GM21423 (cell line): ENCODE results near the gene CSTF3.

ENCODE experiments used
- ATAC-seq: cut with Tn5 transposase; IDR thresholded peaks from one replicate; pipeline ENCODE4 v1.9.1; 2021; ENCODE audit warnings: mild to moderate bottlenecking, moderate library complexity; ENCODE audit not compliant: unreplicated experiment

CSTF3 gene

DNA sequence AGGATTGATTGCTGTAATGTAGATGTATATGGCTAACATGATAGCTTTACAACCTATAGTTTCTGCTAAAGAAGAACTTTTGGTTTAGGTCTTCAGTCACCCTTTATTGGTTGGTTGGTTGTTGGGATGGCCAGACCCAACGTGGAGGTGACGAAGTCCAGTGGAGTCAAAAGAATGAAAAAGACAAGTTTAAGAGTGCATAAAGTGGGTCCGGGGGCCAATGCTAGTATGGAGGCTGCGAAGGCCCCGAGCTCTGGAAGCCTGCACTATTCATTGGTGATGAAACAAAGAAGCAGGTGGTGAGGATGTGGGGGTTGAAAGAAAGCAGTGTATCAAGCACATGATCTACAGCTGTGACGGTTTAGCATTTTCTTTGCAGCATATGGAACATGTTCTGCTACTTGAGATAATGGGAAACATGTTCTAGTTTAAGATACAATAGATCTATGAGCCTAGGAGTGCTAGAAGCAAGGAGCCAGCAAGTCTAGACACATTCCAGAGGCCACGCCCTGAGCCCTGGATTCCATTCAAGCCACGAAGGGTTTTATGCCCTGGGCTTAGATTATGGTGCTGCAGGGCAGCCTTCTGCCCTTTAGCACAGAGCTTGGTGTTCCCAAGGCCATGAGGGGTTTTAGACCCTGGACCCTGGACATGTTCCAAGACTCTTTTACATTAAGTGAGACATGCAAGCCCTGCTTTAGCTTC is 115.6 kb downstream of the CSTF3 start:
- ATAC-seq = no peak

- ATAC-seq = no peak
These were observed 117.0 kb downstream of the CSTF3 start for GRCh38 chr11:33044285-33044756.

DNA sequence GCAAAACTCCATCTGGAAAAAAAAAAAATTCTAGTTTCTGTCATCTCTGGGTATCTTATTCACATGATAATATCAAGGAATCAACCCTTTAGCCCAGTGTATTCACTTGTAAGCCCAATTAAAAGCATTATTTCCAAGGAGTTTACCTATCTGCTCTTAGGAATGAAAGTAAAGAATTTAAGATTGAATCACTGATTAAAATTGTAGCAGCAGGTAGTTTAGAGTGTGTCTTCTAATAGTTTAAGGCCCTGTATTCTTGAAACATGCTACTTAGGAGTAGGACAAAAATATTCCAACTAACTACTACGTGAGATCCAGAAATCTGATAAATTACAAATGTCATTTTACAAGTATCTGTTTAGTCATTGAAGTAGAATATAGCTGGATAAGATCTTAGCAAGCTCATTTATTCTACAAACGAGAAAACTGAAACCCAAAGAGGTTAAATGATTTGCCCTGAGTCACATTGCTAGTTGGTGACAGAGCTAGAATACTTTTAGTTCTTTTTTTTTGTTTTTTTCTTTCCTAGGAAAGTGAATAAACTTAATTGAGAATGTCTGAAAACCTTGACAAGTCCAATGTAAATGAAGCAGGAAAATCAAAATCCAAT is 118.0 kb downstream of the CSTF3 start:
- ATAC-seq = no peak

GRCh38 chr11:33040862-33041453 is 120.3 kb downstream of the CSTF3 start:
- ATAC-seq = peak; percentile 8

DNA sequence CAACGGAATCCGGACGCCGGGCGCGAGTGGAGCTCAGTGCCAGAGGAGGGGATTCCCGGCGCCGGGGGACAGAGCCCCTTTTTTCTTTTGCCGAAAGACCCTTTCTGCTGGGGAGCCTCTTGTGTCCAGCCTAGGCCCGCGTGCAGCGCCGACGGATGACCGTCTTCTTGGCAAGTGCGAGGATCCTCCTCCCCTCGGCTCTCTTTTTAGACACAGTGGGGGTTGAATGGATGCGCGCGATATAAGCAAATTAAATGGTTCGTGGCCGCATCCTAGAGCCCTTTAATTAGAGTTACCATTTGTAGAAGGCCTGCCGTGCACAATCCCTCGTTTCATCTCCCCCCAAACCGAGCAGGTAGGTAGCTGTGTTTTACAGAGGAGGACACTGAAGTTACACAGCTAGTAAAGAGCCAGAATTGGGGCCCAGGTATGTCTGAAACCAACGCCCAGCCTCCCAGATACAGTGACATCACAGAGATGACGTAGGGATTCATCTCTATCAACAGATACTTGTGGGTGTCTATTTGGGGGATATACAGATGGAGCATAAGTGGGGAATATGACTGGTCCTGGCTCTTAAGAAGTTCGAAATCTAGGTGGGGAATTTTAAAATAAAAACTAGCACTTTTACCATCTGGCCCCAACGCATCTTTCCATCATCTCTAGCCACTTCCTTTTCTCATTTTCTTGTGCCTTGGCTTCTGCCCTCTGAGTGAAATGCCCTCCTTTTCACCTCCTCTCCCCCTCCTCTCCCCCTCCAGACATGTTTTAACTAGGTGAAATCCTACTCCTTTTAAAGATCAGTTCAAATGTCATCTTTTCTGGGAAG is 121.0 kb downstream of the CSTF3 start:
- ATAC-seq = peak; percentile 27

GRCh38 chr11:33039274-33040032 is 121.8 kb downstream of the CSTF3 start, which contains the start of gene TCP11L1:
Gene TCP11L1 (plus strand): TSS chr11:33039572. CDS start chr11:33043774, 4,202 bp downstream.
- peak; percentile 78 for ATAC-seq

- ATAC-seq = no peak
These were observed 126.3 kb downstream of the CSTF3 start for GRCh38 chr11:33035011-33035410.
